ENCODE results near the gene SSBP3.
A peak's percentile ranks its signal among the peaks of the same experiment; 100 is the strongest.

Gene SSBP3

GRCh38 chr1:54371038-54371941 is 34.9 kb downstream of the SSBP3 start:
- no peak for DNase-seq

GRCh38 chr1:54370287-54370989 is 35.8 kb downstream of the SSBP3 start:
- no peak for DNase-seq

- DNase-seq = no peak
Measured at GRCh38 chr1:54367613-54368012, 38.6 kb downstream of the SSBP3 start.

- no peak for DNase-seq
Measured at GRCh38 chr1:54365847-54366246, 40.3 kb downstream of the SSBP3 start.

- DNase-seq = no peak
Measured at GRCh38 chr1:54365398-54365797, 40.8 kb downstream of the SSBP3 start.

- DNase-seq = no peak
Measured at GRCh38 chr1:54364995-54365394, 41.2 kb downstream of the SSBP3 start.

GRCh38 chr1:54364582-54364981 is 41.6 kb downstream of the SSBP3 start:
- no peak for DNase-seq

- DNase-seq = no peak
Measured at GRCh38 chr1:54363925-54364324, 42.3 kb downstream of the SSBP3 start.

- no peak for DNase-seq
Measured at GRCh38 chr1:54362881-54363340, 43.3 kb downstream of the SSBP3 start.

- no peak for DNase-seq
Measured at GRCh38 chr1:54361342-54361741, 44.9 kb downstream of the SSBP3 start.

- DNase-seq = no peak
Measured at GRCh38 chr1:54360165-54361005, 45.8 kb downstream of the SSBP3 start.

- DNase-seq = no peak
Measured at GRCh38 chr1:54359393-54360162, 46.6 kb downstream of the SSBP3 start.

- no peak for DNase-seq
Measured at GRCh38 chr1:54358503-54359168, 47.6 kb downstream of the SSBP3 start.

- DNase-seq = no peak
Measured at GRCh38 chr1:54357967-54358366, 48.2 kb downstream of the SSBP3 start.

GRCh38 chr1:54356680-54357147 is 49.5 kb downstream of the SSBP3 start:
- peak in 3 of 5 experiments; percentile 9 to 31 (median 11) for DNase-seq

- DNase-seq = peak in 1 of 5 experiments; percentile 15
Measured at GRCh38 chr1:54355931-54356679, 50.1 kb downstream of the SSBP3 start.

GRCh38 chr1:54354899-54355298 is 51.3 kb downstream of the SSBP3 start:
- no peak for DNase-seq

GRCh38 chr1:54353959-54354358 is 52.2 kb downstream of the SSBP3 start:
- DNase-seq = no peak

GRCh38 chr1:54352755-54353154 is 53.4 kb downstream of the SSBP3 start:
- no peak for DNase-seq

GRCh38 chr1:54350360-54350759 is 55.8 kb downstream of the SSBP3 start:
- no peak for DNase-seq

- DNase-seq = no peak
Measured at GRCh38 chr1:54348700-54349021, 57.5 kb downstream of the SSBP3 start.
